HepG2 (cell line): ENCODE data around the gene SLX9. TPM values are rescaled to one million over a fixed set of nuclear protein-coding genes. Genes with fewer than 3 reads are reported as not detected.
A peak's percentile ranks its signal among the peaks of the same experiment; 100 is the strongest.

Experiments
- ATAC-seq: fragments of 200-7000 bp; cut with Tn5 transposase; 3 replicates; pipeline ENCODE4 v1.9.1; 2020; ENCODE audit warnings: mild to moderate bottlenecking, moderate library complexity
- BruUV-seq: library from RNA; stranded (reverse); fragments of 400-500 nt; replicated peaks from 2 replicates; lab custom pipeline; 2021; lab: Mats Ljungman, UMichigan
- CTCF ChIA-PET: fragments of 300-600 bp; formaldehyde crosslinking; extraction: SDS; loops from one replicate; lab custom pipeline; 2021; ENCODE audit warnings: low total read pairs, inconsistent platforms, low intra/inter-chr PET ratio; lab: Yijun Ruan, JAX
- POLR2A ChIA-PET: fragments of 350-600 bp; sonication (Branson Sonifier 250); formaldehyde crosslinking; loops from one replicate; lab custom pipeline; 2020; ENCODE audit warnings: antibody characterized with exemption, inconsistent platforms; lab: Yijun Ruan, JAX
- DNase-seq: peaks from one replicate; pipeline ENCODE4 v3.0.0-alpha.2; 2015; ENCODE audit warnings: low spot score
- FAIRE-seq: peaks from 3 replicates; lab custom pipeline; 2011; peaks lifted over from hg19 to GRCh38; lab: Jason Lieb, UNC
- H2AFZ ChIP-seq: one replicate; pipeline ENCODE4 v1.6.1; 2011; ENCODE audit warnings: low read length, inconsistent platforms
- H3K27ac ChIP-seq: fragments of 300-600 bp; 3 replicates; pipeline ENCODE4 v1.8.0; 2011; ENCODE audit warnings: mixed run types, mild to moderate bottlenecking, mixed read lengths, low read length, inconsistent platforms; ENCODE audit not compliant: insufficient read depth; ENCODE audit errors: extremely low read length
- H3K27me3 ChIP-seq, 2 experiments: fragments of 200-600 bp in 1 of 2; 2 replicates in 1 of 2; 3 replicates in 1 of 2; pipeline versions ENCODE4 v1.6.0 to v1.8.0; 2011; ENCODE audit warnings: low read length in 2 of 2, mild to moderate bottlenecking in 2 of 2, moderate library complexity in 2 of 2, inconsistent platforms in 1 of 2; ENCODE audit not compliant: insufficient read depth in 2 of 2, control insufficient read depth in 1 of 2
- H3K36me3 ChIP-seq, 2 experiments: fragments of 200-600 bp in 1 of 2; replicated peaks in 1 of 2; 2 replicates in 1 of 2; 3 replicates in 1 of 2; pipeline versions ENCODE4 v1.5.1 to v1.8.0; 2011; ENCODE audit warnings: low read length in 2 of 2, inconsistent platforms in 1 of 2; ENCODE audit not compliant: insufficient read depth in 2 of 2, control insufficient read depth in 1 of 2
- H3K4me1 ChIP-seq: 2 replicates; pipeline ENCODE4 v1.5.1; 2012; ENCODE audit warnings: low read length, inconsistent platforms; ENCODE audit not compliant: insufficient read depth
- H3K4me2 ChIP-seq: 2 replicates; pipeline ENCODE4 v1.6.0; 2011; ENCODE audit warnings: low read depth, low read length, inconsistent platforms
- H3K4me3 ChIP-seq, 3 experiments: fragments of 200-600 bp in 1 of 3; sonication (generic), shearing (Covaris generic) in 1 of 3; replicated peaks in 1 of 3; 2 replicates each; pipeline ENCODE4 v1.5.1; 2011 to 2016; ENCODE audit warnings: low read length in 3 of 3, inconsistent platforms in 2 of 3, low read depth in 2 of 3, mild to moderate bottlenecking in 2 of 3, control low read depth in 1 of 3, mixed read lengths in 1 of 3; ENCODE audit not compliant: insufficient read depth in 1 of 3
- H3K79me2 ChIP-seq: one replicate; pipeline ENCODE4 v1.6.1; 2011; ENCODE audit warnings: low read length, inconsistent platforms; ENCODE audit not compliant: insufficient read depth
- H3K9ac ChIP-seq: 2 replicates; pipeline ENCODE4 v1.6.0; 2011; ENCODE audit warnings: mild to moderate bottlenecking, low read depth, low read length, inconsistent platforms; ENCODE audit not compliant: insufficient read depth
- H3K9me3 ChIP-seq: 2 replicates; pipeline ENCODE4 v1.5.1; 2012; ENCODE audit warnings: mild to moderate bottlenecking, low read length
- H4K20me1 ChIP-seq: 2 replicates; pipeline ENCODE4 v1.6.0; 2011; ENCODE audit warnings: inconsistent platforms, mild to moderate bottlenecking, low read length, moderate library complexity; ENCODE audit not compliant: insufficient read depth
- FOXA3 ChIP-seq: IDR thresholded peaks from 2 replicates; pipeline ENCODE4 v1.6.1; 2016; ENCODE audit warnings: missing genetic modification reagents, missing compliant biosample characterization
- SP1 ChIP-seq, 2 experiments: fragments of 450-650 bp in 1 of 2; sonication (generic) in 1 of 2; formaldehyde crosslinking in 1 of 2; IDR thresholded peaks; 2 replicates each; pipeline versions ENCODE4 v1.4.0 to v1.6.1; 2016 to 2020; ENCODE audit warnings: missing genetic modification reagents in 1 of 2
- TOPORS ChIP-seq: sonication (generic); formaldehyde crosslinking; IDR thresholded peaks from 2 replicates; pipeline ENCODE4 v1.8.0; 2023; ENCODE audit warnings: mild to moderate bottlenecking, missing genetic modification reagents
- ZNF350 ChIP-seq: sonication (generic); formaldehyde crosslinking; IDR thresholded peaks from 2 replicates; pipeline ENCODE4 v1.4.0; 2020; ENCODE audit warnings: mild to moderate bottlenecking, low read depth, missing genetic modification reagents, borderline replicate concordance
- ZNF609 ChIP-seq: sonication (generic); formaldehyde crosslinking; IDR thresholded peaks from 2 replicates; pipeline ENCODE4 v1.4.0; 2020; ENCODE audit warnings: mild to moderate bottlenecking, missing genetic modification reagents, borderline replicate concordance
- WGBS: methylation state at CpG from one replicate; pipeline ENCODE4 v1.1.6; 2017; ENCODE audit warnings: low lambda C conversion rate; 5-methylcytosine and 5-hydroxymethylcytosine counted together
- in situ Hi-C: cut with HindIII; loops from 2 replicates; pipeline ENCODE4 v1.10.0; 2017; ENCODE audit warnings: low pct_unique_long_range_greater_than_20kb; ENCODE audit not compliant: extremely low pct_ligation_motif_present
- intact Hi-C: fragments of 100-400 bp; cut with micrococcal nuclease; formaldehyde crosslinking; loops from one replicate; pipeline ENCODE4 v1.10.0; 2022; ENCODE audit not compliant: unreplicated experiment
- polyA plus RNA-seq, 8 experiments: library from polyadenylated mRNA; depleted of rRNA in 3 of 8; stranded (reverse) in 7 of 8; unstranded in 1 of 8; fragments of >200 nt; fragmentation: Illumina TruSeq in 4 of 8; extraction: Trizol in 4 of 8; gene quantifications; 2 replicates each; pipeline versions ENCODE4 v1.2.1 to v1.2.3, GENCODE V29; 2011 to 2016; ENCODE audit warnings: low read depth in 4 of 8, missing spikeins in 1 of 8, mixed read lengths in 1 of 8; ENCODE audit not compliant: insufficient read depth in 1 of 8
- total RNA-seq, 5 experiments: library from RNA; depleted of rRNA; stranded (reverse); fragments of >200 nt; fragmentation: Illumina TruSeq; extraction: Trizol; gene quantifications; 2 replicates each; pipeline ENCODE4 v1.2.3, GENCODE V29; 2016; ENCODE audit warnings: low read depth in 1 of 5
- TF ChIP-seq, protein P1 (sequence below): sonication (generic); formaldehyde crosslinking; IDR thresholded peaks from 2 replicates; pipeline ENCODE4 v1.5.0; 2020; ENCODE audit warnings: mild to moderate bottlenecking, missing genetic modification reagents, moderate library complexity
- TF ChIP-seq, protein P2 (sequence below): sonication (generic); formaldehyde crosslinking; IDR thresholded peaks from 2 replicates; pipeline ENCODE4 v1.4.0; 2020; ENCODE audit warnings: missing genetic modification reagents, borderline replicate concordance

Gene SLX9
- total and polyA plus RNA-seq, 2 of the 13 experiments (the other 11 are each of a cell fraction or from before 2014, with no cell fraction given) = 21.0 to 47.1 TPM

- no peak for FAIRE-seq
- TF ChIP-seq, protein P1, sequence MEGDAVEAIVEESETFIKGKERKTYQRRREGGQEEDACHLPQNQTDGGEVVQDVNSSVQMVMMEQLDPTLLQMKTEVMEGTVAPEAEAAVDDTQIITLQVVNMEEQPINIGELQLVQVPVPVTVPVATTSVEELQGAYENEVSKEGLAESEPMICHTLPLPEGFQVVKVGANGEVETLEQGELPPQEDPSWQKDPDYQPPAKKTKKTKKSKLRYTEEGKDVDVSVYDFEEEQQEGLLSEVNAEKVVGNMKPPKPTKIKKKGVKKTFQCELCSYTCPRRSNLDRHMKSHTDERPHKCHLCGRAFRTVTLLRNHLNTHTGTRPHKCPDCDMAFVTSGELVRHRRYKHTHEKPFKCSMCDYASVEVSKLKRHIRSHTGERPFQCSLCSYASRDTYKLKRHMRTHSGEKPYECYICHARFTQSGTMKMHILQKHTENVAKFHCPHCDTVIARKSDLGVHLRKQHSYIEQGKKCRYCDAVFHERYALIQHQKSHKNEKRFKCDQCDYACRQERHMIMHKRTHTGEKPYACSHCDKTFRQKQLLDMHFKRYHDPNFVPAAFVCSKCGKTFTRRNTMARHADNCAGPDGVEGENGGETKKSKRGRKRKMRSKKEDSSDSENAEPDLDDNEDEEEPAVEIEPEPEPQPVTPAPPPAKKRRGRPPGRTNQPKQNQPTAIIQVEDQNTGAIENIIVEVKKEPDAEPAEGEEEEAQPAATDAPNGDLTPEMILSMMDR = 0 out of 2 replicates have a peak, but pooled peaks have one; percentile 16
- TF ChIP-seq TOPORS (CRISPR knock-in tag) (no peak), SP1 (IDR thresholded peaks at IDR 0.05) (no peak), SP1 (CRISPR knock-in tag; IDR thresholded peaks at IDR 0.05) (no peak)
- WGBS = no CpG with 5 or more reads among the region's 10 CpGs
- no peak overlapping the region for H3K4me3 ChIP-seq
- DNase-seq = no peak
- no peaks in the 10 kb centered on the region for H4K20me1 ChIP-seq
- no peaks in the 10 kb centered on the region for H3K36me3 ChIP-seq
- in situ Hi-C loops (no loop called here), intact Hi-C loops (no loop called here)
- no peak overlapping the region for H3K27ac ChIP-seq
- CTCF ChIA-PET = no interaction called here
- peak; percentile 5; the same call in 2 of the 3 replicates for ATAC-seq
- no TSS peak for BruUV-seq
- POLR2A ChIA-PET = interaction anchor here (2.8 to 3.8 kb wide), 2 partner anchors 11 to 17 kb away, joined by 20 to 37 read pairs; no protein-coding TSS in a partner anchor
- H2AFZ ChIP-seq = no peak overlapping the region
- H3K79me2 ChIP-seq = no peaks in the 10 kb centered on the region
- no peaks in the 10 kb centered on the region for H3K9me3 ChIP-seq
- H3K4me1 ChIP-seq = peaks cover 54% of the 10 kb centered on the region
- no peak overlapping the region for H3K9ac ChIP-seq
- H3K4me2 ChIP-seq = no peak overlapping the region
- H3K27me3 ChIP-seq = peaks cover 12 to 85% of the 10 kb centered on the region in 2 experiments
Measured at GRCh38 chr21:44996096-44996495, 56.3 kb downstream of the SLX9 start.

GRCh38 chr21:44996501-44996921 lies 56.7 kb downstream of the SLX9 start:
- DNase-seq (peak; percentile 24), FAIRE-seq (no peak), ATAC-seq (peak; percentile 41)
- Histone ChIP-seq H3K4me1 (peaks cover 50% of the 10 kb centered on the region), H3K27ac (no peak overlapping the region), H2AFZ (no peak overlapping the region), H3K9me3 (no peaks in the 10 kb centered on the region), H4K20me1 (no peaks in the 10 kb centered on the region), H3K79me2 (no peaks in the 10 kb centered on the region), H3K36me3 (no peaks in the 10 kb centered on the region), H3K4me3 (no peak overlapping the region), H3K27me3 (peaks cover 11 to 86% of the 10 kb centered on the region in 2 experiments), H3K4me2 (peak overlapping the region; percentile 23; the same call in 1 of the 2 replicates), H3K9ac (no peak overlapping the region)
- in situ Hi-C loops (no loop called here), intact Hi-C loops (no loop called here)
- ChIA-PET POLR2A (interaction anchor here (2.8 to 3.8 kb wide), 2 partner anchors 11 to 17 kb away, joined by 20 to 37 read pairs; no protein-coding TSS in a partner anchor), CTCF (no interaction called here)
- 0% methylated on average over 1 of the region's 6 CpGs for WGBS
- BruUV-seq = no TSS peak
- TF ChIP-seq, protein P2, sequence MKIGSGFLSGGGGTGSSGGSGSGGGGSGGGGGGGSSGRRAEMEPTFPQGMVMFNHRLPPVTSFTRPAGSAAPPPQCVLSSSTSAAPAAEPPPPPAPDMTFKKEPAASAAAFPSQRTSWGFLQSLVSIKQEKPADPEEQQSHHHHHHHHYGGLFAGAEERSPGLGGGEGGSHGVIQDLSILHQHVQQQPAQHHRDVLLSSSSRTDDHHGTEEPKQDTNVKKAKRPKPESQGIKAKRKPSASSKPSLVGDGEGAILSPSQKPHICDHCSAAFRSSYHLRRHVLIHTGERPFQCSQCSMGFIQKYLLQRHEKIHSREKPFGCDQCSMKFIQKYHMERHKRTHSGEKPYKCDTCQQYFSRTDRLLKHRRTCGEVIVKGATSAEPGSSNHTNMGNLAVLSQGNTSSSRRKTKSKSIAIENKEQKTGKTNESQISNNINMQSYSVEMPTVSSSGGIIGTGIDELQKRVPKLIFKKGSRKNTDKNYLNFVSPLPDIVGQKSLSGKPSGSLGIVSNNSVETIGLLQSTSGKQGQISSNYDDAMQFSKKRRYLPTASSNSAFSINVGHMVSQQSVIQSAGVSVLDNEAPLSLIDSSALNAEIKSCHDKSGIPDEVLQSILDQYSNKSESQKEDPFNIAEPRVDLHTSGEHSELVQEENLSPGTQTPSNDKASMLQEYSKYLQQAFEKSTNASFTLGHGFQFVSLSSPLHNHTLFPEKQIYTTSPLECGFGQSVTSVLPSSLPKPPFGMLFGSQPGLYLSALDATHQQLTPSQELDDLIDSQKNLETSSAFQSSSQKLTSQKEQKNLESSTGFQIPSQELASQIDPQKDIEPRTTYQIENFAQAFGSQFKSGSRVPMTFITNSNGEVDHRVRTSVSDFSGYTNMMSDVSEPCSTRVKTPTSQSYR = no peak
- TF ChIP-seq ZNF609 (CRISPR knock-in tag) (peak; percentile 38; the same call in 1 of the 2 replicates), FOXA3 (CRISPR knock-in tag) (0 out of 2 replicates have a peak, but pooled peaks have one; percentile 35), ZNF350 (CRISPR knock-in tag) (0 out of 2 replicates have a peak, but pooled peaks have one; percentile 9)
